WTC11 (cell line): ENCODE data around the gene NLRX1.

Source experiments
- CREM ChIP-seq: sonication (generic); formaldehyde crosslinking; IDR thresholded peaks from 2 replicates; pipeline ENCODE4 v1.8.1; 2022; ENCODE audit warnings: mild to moderate bottlenecking, missing genetic modification reagents, moderate library complexity
- NFYB ChIP-seq: sonication (generic); formaldehyde crosslinking; conservative IDR thresholded peaks from 2 replicates; pipeline ENCODE4 v1.8.0; 2022; ENCODE audit warnings: low read depth, missing genetic modification reagents
- TF ChIP-seq, protein P1 (sequence below): fragments of 200-600 bp; IDR thresholded peaks from 2 replicates; pipeline ENCODE4 v1.8.0; 2022; ENCODE audit warnings: antibody characterized with exemption

DNA sequence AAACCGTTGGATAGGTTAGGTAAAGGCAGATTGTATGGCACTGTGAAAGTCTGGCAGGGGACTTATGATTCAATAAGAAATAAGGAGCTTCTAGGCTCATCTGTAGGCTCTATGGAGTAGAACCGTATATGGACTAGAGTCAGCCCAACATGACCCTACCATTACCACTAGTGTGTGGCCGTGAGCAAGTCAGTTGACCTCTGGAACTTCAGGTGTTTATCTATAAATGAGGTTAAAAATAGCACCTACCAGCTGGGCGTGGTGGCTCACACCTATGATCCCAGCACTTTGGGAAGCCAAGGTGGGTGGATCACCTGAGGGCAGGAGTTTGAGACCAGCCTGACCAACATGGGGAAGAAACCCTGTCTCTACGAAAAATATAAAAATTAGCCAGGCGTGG lies 42.7 kb upstream of the NLRX1 start:
- TF ChIP-seq NFYB (CRISPR knock-in tag) = no peak
- TF ChIP-seq CREM (CRISPR knock-in tag) = no peak
- TF ChIP-seq, protein P1, sequence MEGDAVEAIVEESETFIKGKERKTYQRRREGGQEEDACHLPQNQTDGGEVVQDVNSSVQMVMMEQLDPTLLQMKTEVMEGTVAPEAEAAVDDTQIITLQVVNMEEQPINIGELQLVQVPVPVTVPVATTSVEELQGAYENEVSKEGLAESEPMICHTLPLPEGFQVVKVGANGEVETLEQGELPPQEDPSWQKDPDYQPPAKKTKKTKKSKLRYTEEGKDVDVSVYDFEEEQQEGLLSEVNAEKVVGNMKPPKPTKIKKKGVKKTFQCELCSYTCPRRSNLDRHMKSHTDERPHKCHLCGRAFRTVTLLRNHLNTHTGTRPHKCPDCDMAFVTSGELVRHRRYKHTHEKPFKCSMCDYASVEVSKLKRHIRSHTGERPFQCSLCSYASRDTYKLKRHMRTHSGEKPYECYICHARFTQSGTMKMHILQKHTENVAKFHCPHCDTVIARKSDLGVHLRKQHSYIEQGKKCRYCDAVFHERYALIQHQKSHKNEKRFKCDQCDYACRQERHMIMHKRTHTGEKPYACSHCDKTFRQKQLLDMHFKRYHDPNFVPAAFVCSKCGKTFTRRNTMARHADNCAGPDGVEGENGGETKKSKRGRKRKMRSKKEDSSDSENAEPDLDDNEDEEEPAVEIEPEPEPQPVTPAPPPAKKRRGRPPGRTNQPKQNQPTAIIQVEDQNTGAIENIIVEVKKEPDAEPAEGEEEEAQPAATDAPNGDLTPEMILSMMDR = no peak
